Loucy (cell line): ENCODE results near the gene NOTCH3.
A peak's percentile ranks its signal among the peaks of the same experiment; 100 is the strongest.

ENCODE experiments used
- H2AFZ ChIP-seq: fragments of 200-600 bp; sonication (generic); 2 replicates; pipeline ENCODE4 v1.6.0; 2016; ENCODE audit warnings: antibody characterized with exemption, mild to moderate bottlenecking, low read length, moderate library complexity
- H3F3A ChIP-seq: fragments of 200-600 bp; 2 replicates; pipeline ENCODE4 v1.6.0; 2016; ENCODE audit warnings: antibody characterized with exemption, low read depth, mild to moderate bottlenecking
- H3K27me3 ChIP-seq: fragments of 200-600 bp; sonication (generic); 2 replicates; pipeline ENCODE4 v1.6.1; 2014; ENCODE audit warnings: low read length, mild to moderate bottlenecking; ENCODE audit not compliant: insufficient read depth, poor library complexity, severe bottlenecking
- H3K36me3 ChIP-seq: fragments of 200-600 bp; sonication (generic); 2 replicates; pipeline ENCODE4 v1.6.1; 2016; ENCODE audit warnings: low read length; ENCODE audit not compliant: insufficient read depth
- H3K4me1 ChIP-seq: fragments of 200-600 bp; sonication (generic); 2 replicates; pipeline ENCODE4 v1.5.1; 2014; ENCODE audit warnings: low read length, mild to moderate bottlenecking; ENCODE audit not compliant: insufficient read depth, poor library complexity, severe bottlenecking
- H3K4me2 ChIP-seq: fragments of 200-600 bp; sonication (generic); 2 replicates; pipeline ENCODE4 v1.6.0; 2014; ENCODE audit warnings: antibody characterized with exemption, low read length, low read depth, mild to moderate bottlenecking; ENCODE audit not compliant: poor library complexity, severe bottlenecking
- H3K4me3 ChIP-seq: fragments of 200-600 bp; sonication (generic); 2 replicates; pipeline ENCODE4 v1.5.1; 2014; ENCODE audit warnings: low read length, mild to moderate bottlenecking, mixed read lengths; ENCODE audit not compliant: poor library complexity, severe bottlenecking
- H3K79me2 ChIP-seq: fragments of 200-600 bp; sonication (generic); 2 replicates; pipeline ENCODE4 v1.6.1; 2014; ENCODE audit warnings: low read length; ENCODE audit not compliant: insufficient read depth
- H3K9ac ChIP-seq: fragments of 200-600 bp; sonication (generic); 2 replicates; pipeline ENCODE4 v1.6.0; 2014; ENCODE audit warnings: mild to moderate bottlenecking, low read depth, low read length, moderate library complexity; ENCODE audit not compliant: poor library complexity, severe bottlenecking
- H3K9me2 ChIP-seq: fragments of 200-600 bp; sonication (generic); replicated peaks from 2 replicates; pipeline ENCODE4 v1.6.1; 2016; ENCODE audit warnings: low read depth, low read length, mixed read lengths
- H3K9me3 ChIP-seq: fragments of 200-600 bp; sonication (generic); 2 replicates; pipeline ENCODE4 v1.6.1; 2014; ENCODE audit warnings: mild to moderate bottlenecking, antibody characterized with exemption, low read length, low read depth; ENCODE audit not compliant: insufficient read depth
- H4K20me1 ChIP-seq: fragments of 200-600 bp; sonication (generic); 2 replicates; pipeline ENCODE4 v1.6.0; 2014; ENCODE audit warnings: antibody characterized with exemption, low read length, mild to moderate bottlenecking; ENCODE audit not compliant: insufficient read depth, poor library complexity, severe bottlenecking
- EZH2phosphoT487 ChIP-seq: fragments of 200-600 bp; IDR thresholded peaks from 2 replicates; pipeline ENCODE4 v1.6.1; 2018; ENCODE audit warnings: antibody characterized with exemption, mild to moderate bottlenecking, moderate library complexity, borderline replicate concordance
- TF ChIP-seq, protein P1 (sequence below): fragments of 200-600 bp; sonication (generic); conservative IDR thresholded peaks from 2 replicates; pipeline ENCODE4 v1.5.1; 2014; ENCODE audit warnings: mild to moderate bottlenecking, antibody characterized with exemption, low read length

Gene NOTCH3

DNA sequence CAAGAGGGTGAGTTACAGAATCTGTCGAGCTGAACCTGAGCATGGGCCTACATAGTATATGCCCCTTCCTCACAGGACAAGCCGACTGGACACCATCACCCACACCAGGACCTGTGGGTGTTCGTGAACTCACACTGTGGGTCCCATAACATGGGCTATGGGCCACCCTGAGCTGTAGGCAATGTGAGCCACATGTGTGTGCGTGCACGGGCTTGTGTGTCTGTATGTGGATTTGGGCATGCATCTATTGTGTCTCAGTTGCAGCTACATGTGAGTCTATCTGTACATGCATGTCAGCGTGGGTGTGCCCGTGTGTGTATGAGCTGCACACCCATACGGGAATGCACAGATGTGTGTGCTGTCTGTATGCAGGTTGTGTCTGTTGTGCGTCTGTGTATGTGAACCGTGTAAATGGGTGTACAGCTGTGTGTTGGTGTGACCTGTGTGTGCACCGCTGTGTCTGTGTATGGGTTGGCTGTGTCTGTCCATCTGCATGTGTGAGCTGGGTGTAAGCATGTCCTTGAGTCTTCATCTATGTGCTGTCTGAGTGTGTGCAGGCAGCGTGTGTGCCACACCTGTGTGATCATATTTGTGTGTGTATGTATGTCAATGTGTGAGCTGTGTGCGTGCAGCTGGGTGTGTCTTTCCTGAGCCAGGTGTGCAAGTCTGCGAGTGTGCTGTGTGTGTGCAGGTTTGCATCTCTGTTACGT, 1.7 kb downstream of the NOTCH3 start:
- TF ChIP-seq, protein P1, sequence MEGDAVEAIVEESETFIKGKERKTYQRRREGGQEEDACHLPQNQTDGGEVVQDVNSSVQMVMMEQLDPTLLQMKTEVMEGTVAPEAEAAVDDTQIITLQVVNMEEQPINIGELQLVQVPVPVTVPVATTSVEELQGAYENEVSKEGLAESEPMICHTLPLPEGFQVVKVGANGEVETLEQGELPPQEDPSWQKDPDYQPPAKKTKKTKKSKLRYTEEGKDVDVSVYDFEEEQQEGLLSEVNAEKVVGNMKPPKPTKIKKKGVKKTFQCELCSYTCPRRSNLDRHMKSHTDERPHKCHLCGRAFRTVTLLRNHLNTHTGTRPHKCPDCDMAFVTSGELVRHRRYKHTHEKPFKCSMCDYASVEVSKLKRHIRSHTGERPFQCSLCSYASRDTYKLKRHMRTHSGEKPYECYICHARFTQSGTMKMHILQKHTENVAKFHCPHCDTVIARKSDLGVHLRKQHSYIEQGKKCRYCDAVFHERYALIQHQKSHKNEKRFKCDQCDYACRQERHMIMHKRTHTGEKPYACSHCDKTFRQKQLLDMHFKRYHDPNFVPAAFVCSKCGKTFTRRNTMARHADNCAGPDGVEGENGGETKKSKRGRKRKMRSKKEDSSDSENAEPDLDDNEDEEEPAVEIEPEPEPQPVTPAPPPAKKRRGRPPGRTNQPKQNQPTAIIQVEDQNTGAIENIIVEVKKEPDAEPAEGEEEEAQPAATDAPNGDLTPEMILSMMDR: no peak
- TF ChIP-seq EZH2phosphoT487: no peak
- no peak overlapping the region for H3K4me3 ChIP-seq
- H3K9me2 ChIP-seq: no peaks in the 10 kb centered on the region
- H3K4me2 ChIP-seq: no peak overlapping the region
- H2AFZ ChIP-seq: no peak overlapping the region
- H3K79me2 ChIP-seq: no peaks in the 10 kb centered on the region
- no peaks in the 10 kb centered on the region for H3K36me3 ChIP-seq
- H3K4me1 ChIP-seq: peaks cover 10% of the 10 kb centered on the region
- no peak overlapping the region for H3K9ac ChIP-seq
- no peaks in the 10 kb centered on the region for H4K20me1 ChIP-seq
- H3K27me3 ChIP-seq: no peaks in the 10 kb centered on the region
- no peaks in the 10 kb centered on the region for H3F3A ChIP-seq
- no peaks in the 10 kb centered on the region for H3K9me3 ChIP-seq

DNA sequence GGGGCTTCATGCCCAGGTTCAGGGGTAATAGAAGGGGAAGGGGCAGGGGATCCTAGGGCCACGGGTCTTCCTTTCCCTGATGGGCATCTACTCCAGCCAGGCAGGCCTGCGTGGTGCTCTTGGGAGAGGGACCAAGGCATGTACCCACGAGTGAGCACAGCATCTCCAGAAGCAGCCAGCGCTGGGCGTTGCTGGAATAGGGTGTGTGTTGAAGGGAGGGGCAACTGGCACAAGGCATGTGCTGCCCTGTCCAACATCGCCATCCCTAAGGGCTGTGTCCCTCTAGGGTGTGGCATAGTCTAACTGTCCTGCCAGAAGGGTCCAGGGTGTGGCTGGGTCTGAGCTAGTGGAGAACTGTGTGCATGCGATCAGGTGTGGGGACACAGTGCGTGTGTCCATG, 2.9 kb downstream of the NOTCH3 start:
- H3K4me3 ChIP-seq: no peak overlapping the region
- no peaks in the 10 kb centered on the region for H3K9me2 ChIP-seq
- no peaks in the 10 kb centered on the region for H3K36me3 ChIP-seq
- H3K27me3 ChIP-seq: no peaks in the 10 kb centered on the region
- peak overlapping the region; percentile 23 for H3K4me2 ChIP-seq
- no peak for TF ChIP-seq EZH2phosphoT487
- TF ChIP-seq, protein P1: no peak
- H4K20me1 ChIP-seq: no peaks in the 10 kb centered on the region
- H3K79me2 ChIP-seq: no peaks in the 10 kb centered on the region
- H3K9ac ChIP-seq: no peak overlapping the region
- H2AFZ ChIP-seq: peak overlapping the region; percentile 23; the same call in 1 of the 2 replicates
- no peaks in the 10 kb centered on the region for H3F3A ChIP-seq
- H3K9me3 ChIP-seq: no peaks in the 10 kb centered on the region
- H3K4me1 ChIP-seq: peaks cover 10% of the 10 kb centered on the region

GRCh38 chr19:15197275-15197941, 3.4 kb downstream of the NOTCH3 start:
- Histone ChIP-seq H2AFZ (peak overlapping the region; percentile 23; the same call in 1 of the 2 replicates), H3K9me2 (no peaks in the 10 kb centered on the region), H4K20me1 (no peaks in the 10 kb centered on the region), H3F3A (no peaks in the 10 kb centered on the region), H3K4me1 (peaks cover 10% of the 10 kb centered on the region), H3K9me3 (no peaks in the 10 kb centered on the region), H3K27me3 (no peaks in the 10 kb centered on the region), H3K9ac (no peak overlapping the region), H3K36me3 (no peaks in the 10 kb centered on the region), H3K79me2 (no peaks in the 10 kb centered on the region), H3K4me3 (peak overlapping the region; percentile 27), H3K4me2 (peak overlapping the region; percentile 55)
- TF ChIP-seq EZH2phosphoT487: no peak
- TF ChIP-seq, protein P1: no peak
